DMS79 (cell line): ENCODE results near the gene GPR141.

Source experiments
- DNase-seq: peaks from one replicate; lab custom pipeline; 2025; lab: John Stamatoyannopoulos, UW

The GPR141 gene

DNA sequence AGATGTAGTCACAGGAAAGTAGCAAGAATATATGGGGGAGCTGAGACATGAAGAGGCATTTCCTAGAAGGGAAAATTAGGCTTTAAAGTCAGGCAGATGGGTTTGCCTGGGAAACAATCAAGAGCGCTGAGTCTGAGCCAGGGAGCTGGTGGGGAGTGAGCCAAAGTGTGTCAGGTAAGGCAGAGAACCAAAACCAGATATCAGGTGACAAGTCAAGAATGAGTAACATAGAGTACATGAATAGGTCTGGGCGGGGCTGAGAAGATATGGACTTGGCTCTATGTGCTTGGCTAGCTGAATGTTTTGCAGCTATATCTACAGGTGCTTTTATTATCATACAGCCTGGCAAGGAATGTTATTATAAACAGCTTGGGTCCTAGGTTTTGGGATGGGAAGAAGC lies 49.3 kb downstream of the GPR141 start:
- DNase-seq: no peak

DNA sequence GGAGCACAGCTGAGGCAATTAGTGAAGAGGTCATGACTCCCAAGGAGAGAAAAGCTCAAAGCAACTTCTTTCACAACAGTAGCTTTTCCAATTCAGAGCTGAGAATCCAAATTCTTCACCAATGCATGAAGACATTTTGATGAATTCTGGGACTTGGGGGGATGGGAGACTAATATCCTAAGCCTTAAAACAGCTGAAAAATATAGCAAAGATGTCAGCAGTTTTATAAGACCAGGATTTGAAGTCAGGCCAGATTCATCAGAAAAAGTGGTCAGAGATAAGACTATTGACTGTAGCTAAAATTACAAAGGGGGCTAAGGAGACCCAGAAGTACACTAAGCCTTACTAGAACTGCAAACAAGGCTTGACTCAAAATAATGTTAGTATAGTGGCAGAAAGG lies 51.6 kb downstream of the GPR141 start:
- DNase-seq: no peak

DNA sequence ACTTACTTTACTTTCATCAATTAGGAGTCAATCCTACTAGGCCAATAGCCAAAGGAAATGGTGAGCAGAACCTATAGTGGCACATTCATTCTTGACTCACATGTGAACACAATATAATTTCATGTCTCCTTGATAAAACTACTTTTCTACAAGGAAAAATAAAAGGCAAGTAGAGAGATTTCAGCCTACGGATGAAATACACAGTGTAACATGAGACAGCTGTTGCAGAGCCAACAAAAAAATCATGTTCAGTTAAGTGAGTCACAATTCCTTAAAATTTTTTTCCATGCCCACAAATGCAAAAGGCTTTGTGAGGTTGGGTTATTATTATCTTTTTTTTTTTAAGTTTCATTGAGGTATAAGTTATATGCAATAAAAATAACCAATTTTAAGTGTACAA lies 54.8 kb downstream of the GPR141 start:
- no peak for DNase-seq

DNA sequence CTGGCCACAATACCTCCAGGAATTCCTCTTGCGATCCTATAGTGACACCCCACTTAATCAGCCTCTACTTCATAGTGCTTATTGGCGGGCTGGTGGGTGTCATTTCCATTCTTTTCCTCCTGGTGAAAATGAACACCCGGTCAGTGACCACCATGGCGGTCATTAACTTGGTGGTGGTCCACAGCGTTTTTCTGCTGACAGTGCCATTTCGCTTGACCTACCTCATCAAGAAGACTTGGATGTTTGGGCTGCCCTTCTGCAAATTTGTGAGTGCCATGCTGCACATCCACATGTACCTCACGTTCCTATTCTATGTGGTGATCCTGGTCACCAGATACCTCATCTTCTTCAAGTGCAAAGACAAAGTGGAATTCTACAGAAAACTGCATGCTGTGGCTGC lies 56.8 kb downstream of the GPR141 start:
- DNase-seq: no peak

DNA sequence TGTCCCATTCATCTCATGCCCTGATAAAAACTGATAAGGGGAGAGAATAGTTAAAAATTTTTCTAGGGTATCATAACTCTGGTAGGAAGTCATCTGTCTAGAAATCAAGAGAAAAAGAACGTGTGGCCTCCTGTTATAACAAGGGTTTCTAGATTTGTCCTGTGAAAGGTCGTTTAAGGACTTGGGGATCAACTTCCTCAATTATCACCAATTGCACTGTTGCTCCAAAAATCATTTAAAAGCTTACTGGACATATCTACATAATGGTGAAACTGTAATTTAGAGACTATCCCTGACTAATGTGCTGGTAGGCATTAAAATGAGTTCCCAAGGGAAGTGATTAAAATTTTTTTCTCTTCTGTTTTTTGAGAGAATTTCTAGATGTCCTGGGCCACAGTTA lies 58.2 kb downstream of the GPR141 start:
- no peak for DNase-seq

DNA sequence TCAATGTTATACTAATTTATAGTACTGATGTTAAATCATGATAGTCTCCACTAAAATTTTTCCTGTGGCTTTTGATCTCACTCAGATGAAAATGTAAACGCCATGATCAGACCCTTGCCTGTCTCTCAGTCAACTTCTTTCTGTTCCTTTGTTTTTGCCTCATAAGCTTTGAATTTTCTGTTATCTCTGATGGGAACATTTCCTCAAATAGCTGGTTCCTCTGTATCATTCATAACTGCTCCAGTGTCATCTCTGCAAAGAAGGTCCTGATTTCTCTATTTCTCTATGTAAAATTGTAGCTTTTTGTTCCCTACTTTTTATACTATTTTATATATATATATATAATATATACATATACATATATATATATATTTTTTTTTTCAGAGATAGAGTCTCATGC lies 67.5 kb downstream of the GPR141 start:
- no peak for DNase-seq

DNA sequence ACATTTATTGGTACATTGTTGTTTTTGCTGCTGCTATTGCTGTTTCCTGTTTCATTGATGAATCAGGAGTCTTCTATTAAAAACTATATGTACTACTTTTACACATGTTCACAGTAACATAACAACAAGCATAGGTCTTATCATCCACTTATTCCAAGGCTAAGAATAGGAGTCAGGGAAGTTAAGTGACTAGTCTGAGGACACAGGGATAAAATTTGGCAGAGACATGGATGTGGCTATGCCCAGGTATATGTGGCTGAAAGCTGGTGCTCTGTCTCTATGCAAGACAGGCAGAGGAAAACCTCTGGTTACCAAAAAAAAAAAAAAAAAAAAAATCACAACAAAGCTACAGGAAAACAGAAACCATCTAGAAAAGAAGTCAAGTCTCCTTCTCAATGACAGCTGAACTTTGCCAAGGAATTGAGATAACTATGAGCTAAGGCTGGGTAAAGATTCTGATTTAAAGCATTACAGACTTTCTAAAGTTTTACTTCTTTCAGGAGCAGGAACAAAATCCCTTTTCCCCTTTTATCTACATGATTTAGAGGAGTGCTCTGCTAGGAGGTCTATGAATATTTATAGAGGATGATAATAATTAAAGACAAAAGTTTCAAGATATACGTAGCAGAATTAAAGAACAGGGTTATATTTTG lies 70.0 kb downstream of the GPR141 start:
- DNase-seq: no peak

DNA sequence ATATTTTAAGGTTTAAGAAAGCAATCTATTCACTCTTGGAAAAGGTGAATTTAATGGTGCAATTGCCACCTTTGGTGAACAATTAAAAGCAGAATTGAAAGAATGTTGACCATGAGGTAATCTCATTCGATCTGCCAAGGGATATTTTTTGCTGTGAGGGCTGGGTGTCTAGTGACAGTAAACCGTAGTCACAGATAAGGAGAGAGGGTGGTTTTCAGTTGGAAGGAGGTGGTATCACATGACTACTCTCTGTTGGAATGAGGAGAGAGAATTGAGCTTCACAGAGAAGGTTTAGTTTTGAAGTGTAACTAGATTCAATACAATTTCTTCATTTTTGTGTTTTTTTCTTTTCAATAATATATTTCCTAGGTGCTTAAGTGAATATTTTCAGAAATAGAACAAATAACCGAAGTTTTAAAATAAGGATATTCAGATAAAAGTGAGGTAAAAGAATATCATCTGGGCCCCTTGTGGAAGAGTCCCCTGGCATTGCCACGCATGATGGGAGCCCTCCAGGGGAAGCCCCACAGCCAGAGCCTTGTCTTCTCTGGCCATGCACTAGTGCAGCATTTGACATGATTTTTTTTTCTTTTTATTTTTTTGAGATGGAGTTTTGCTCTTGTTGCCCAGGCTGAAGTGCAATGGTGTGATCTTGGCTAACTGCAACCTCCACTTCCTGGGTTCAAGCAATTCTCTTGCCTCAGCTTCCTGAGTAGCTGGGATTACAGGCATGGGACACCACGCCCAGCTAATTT lies 73.4 kb downstream of the GPR141 start:
- DNase-seq: no peak

DNA sequence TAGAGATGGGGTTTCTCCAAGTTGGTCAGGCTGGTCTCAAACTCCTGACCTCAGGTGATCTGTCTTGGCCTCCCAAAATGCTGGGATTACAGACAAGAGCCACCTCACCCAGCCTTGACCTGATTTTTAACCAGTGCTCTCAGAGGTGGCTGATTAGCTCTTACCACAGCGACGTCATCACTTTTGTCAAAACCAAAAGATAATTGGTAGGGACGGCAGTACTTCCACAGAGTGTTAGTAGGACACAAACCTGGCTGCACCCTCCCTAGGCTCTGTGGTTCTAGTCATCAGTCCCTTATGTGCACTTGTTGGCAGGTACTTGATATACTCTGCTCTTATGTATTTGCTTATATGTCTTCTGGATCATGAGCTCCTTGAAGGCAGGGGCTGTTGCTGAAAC lies 74.0 kb downstream of the GPR141 start:
- no peak for DNase-seq

DNA sequence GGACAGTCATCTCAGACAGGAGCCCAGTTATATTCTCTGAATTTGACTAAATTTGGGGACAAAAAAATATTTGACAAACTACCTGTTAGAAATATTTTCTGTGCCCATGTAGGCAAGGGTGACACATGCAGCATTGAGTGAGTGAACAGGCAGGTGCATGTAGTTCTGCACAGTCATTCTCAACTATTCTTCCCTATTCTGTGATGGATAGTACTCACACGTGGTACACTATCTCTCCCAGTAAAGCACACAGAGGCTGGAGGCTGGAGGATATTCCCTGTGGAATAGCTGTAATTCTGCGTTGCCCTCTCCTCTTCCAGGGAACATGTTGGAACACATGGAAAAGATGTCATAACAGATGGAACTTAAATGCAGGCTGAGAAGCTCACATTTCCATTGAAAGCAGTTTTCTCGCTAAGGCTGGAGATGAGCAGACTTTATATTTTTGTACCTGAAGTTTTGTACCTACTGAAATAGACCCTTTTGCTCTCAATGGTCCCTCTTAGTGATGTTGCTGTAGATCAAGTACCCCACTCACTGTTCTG lies 75.0 kb downstream of the GPR141 start:
- DNase-seq: no peak

DNA sequence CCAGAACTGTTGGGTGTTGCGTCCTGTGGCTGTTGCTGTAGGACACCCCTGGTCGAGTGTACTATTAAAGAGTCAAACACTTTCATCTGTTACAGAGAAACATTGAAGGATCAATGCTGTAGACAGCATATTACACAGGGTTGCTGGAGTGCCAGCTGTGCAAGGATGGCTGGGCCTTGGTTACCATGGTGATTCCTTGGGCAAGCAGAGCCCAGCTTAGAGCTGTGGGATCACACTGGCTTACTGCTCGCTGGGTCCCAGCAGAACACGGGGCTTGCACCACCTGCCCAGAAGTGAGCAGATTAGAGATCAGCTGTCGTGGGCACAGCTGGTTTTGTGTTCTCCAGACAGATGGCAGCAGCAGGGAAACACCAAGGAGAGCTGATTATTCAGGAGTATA lies 76.0 kb downstream of the GPR141 start:
- DNase-seq: no peak

DNA sequence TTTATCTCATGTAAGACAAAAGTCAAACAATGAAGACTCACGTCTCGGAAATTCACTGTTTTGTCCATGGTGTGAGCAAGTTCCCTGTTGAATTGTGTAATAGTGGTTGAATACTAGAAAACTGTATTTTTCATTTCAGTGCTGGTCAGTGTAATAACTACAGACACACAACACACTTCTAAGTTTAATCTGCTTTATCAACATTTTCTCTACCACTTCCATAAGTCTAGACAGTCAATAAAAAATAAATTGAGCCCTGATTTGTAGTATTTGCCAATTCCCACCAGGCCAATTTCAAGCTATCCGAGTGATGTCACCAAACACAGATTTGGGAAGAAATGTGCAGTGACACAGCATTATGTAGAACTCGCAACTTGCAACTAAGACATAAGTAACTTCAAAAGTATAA lies 81.9 kb downstream of the GPR141 start:
- DNase-seq: no peak

DNA sequence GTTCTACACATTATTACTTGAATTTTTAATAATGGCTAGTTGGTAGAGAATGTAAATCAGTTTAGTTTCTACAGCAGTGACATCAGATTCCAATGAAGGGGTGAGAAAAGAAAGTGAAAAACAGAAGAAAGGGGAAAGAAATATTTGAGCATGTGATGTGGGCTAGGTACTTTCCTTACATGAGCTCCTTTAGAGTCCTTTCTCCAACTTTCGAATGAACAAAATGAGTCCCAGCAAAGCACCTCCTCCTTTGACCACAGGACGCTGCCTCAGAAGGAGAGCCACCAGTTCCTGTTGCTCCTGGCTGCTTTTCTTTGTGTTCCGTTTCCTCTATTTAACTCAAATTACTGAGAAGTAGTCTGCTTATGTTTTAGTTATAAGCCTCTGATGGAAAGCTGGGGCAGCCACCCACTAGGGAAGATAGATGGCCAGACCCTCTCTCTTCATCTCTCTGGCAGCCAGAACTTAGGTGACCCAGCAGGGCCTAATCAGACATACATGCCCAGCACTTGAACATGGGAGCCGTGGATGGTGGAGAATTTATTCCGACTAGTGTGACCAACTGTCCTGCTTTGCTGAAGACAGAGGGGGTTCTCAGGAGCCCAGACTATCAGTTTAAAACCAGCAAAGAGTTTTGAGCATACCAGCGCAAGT lies 82.4 kb downstream of the GPR141 start:
- DNase-seq: no peak

DNA sequence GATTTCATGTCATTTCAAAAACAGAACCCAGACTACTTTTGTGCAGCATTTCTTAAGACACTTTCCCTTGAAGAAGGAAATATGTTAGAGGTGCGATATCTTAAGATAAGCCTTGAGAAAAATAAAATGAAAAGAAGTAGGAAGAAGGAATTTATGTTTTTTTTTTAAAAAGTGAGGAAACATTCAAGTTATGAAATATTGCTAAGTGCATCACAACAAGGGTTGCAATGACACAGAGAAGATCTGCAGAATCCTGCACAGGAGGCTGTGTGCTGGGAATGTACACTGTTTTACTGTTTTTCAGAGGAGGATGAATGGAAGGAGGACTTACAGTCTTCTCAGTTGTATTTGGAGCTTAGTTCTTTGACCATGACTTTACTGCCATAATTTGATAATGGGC lies 85.0 kb downstream of the GPR141 start:
- no peak for DNase-seq

DNA sequence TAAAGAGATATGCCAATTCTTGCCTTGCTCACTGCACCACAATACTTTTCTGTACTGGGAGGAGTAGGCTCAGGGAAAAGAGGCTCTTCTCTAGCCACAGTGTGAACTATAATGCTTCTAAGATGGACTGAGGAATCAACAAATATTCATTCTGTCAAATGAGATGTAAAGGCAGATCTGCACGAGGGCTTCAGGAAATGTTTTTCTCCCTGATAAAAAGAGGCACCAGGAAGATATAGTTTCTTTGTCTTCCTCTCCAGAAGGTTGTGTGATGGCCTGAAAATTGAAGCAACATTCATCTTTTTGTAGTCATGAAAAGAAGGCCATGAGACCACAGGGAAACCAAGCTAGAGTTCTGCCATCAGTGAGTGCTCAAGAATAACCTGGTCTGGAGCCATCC lies 85.7 kb downstream of the GPR141 start:
- no peak for DNase-seq

DNA sequence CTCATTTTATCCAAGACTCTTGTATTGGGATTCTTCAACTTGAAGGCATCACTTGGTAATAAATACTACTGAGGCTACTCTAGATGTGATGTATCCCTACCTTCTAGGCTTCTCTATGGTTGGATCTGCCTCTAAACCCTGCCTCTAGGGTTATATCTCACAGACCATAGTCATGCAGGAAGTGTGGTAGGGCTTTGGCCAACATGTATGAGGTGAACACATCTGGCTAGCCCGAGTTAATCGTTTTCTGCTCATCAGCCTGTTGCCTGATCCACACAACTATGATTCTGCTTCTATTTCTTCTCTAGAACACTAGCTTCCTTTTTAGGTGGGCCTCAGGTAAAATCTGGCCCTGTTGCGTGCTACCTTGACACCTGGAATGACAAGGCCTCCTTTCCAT lies 86.2 kb downstream of the GPR141 start:
- no peak for DNase-seq

DNA sequence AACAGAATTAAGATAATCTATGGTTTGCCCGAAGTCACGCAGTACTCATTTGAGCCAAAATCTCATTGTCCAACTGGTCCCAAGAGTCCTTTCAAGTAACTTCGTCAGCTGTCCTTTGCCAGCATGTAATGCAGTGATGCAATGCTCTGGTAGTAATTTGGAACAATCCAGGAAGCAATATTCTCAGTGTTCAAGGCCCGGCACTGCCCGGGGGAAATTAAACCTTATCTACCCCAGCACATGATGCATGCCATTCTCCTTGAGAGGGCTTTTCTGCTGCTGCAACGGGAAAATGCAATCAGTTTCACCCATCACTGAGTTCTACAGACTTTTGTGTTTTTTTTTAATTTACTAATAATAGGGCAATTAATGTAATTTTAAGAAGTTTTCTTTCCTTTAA lies 87.3 kb downstream of the GPR141 start:
- no peak for DNase-seq

DNA sequence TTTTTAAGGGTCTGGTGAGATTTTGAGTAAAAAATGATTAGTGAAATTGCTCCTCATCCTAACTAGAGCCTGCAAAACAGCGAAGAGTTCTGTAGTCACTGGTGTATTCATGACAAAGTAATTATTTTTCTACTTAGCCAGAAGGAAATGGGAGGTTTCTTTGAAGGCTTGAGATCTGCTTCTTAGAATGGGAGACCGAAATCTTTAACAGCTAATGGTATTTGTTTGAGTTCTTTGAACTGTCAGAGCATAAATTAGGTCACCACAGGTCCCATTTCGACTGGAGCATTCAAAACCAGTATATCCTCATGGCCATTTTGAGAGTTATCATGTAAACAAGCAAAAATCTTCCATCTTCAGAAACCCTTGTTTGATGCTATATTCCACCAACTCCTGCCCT lies 87.8 kb downstream of the GPR141 start:
- DNase-seq: no peak

DNA sequence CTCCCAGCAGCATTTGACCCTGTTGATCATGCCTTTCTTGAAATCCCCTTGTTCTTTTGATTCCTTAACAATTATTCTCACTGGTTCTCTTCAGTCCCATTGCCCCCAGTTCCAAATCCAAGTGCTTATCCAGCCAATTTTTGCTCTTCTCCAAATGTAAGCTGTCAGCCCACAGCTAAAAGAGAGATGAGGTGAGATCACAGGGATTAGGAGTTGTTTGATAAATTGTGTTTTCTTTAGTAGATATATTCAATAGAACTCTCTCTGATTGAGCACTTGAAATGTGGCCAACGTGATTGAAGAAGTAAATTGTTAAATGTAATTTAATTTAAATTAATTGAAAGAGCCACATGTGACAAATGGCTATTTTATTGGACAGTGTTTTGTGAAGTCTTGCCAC lies 88.2 kb downstream of the GPR141 start:
- no peak for DNase-seq

DNA sequence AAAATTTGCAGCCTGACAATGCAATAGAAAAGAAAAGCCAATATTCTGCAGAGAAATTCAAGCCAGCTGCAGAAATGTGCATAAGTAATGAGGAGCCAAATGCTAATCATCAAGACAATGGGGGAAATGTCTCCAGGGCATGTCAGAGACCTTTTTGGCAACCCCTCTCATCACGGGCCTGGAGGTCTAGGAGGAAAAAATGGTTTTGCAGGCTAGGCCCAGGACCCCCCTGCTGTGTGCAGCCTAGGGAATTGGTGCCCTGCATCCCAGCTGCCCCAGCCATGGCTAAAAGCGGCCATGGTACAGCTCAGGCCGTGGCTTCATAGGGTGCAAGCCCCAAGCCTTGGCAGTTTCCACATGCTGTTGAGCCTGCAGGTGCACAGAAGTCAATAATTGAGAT lies 92.4 kb downstream of the GPR141 start:
- no peak for DNase-seq

DNA sequence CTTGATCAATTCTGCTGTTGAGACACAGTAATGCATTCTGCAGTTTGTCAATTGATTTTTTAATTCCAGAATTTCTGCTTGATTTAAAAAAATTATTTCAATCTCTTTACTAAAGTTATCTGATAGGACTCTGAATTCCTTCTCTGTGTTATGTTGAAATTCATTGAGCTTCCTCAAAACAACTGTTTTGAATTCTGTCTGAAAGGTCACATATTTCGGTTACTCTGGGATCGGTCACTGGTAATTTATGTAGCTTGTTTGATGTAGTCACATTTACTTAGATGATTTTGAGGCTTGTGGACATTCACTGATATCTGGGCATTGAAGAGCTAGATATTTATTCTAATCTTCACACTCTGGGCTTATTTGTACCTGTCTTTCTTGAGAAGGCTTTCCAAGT lies 97.6 kb downstream of the GPR141 start:
- no peak for DNase-seq

DNA sequence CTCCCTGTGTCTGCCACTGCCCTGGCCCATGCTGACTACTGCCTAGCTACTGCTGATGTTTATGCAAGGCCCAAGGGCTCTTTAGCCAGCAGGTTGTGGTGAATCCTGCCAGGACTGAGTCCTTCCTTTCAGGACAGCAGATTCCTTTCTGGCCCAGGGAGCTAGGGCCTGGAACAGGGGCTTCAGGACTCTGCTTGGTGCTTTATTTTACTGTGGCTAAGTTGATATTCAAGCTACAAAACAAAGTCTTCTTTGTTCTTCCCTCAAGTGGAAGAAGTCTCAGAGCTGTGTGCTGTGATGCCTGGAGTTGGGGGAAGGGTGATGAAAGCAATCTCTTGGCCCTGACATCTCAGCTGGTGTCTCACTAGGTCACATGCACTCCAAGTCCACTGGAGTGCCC lies 98.6 kb downstream of the GPR141 start:
- no peak for DNase-seq

DNA sequence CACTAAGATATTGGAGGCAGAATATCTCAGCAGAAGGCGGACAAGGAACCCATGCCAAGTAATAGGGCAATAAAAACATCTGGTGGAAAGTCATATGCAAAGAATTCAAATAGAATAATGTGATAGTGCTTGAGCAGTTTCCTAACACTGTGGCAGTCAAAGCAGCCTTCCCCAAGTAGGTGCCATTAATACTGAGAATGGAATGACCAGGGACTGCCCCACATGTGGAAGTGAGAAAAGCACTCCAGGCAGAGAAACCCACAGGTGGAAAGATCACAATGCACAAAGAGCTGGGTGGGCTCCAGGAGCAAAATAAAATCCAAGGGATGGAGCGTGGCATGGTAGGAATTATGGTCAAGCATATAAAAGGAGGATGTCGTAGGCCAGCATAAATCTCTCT lies 100.4 kb downstream of the GPR141 start:
- no peak for DNase-seq
